ENCODE results near the gene CAMK1D.

DNA sequence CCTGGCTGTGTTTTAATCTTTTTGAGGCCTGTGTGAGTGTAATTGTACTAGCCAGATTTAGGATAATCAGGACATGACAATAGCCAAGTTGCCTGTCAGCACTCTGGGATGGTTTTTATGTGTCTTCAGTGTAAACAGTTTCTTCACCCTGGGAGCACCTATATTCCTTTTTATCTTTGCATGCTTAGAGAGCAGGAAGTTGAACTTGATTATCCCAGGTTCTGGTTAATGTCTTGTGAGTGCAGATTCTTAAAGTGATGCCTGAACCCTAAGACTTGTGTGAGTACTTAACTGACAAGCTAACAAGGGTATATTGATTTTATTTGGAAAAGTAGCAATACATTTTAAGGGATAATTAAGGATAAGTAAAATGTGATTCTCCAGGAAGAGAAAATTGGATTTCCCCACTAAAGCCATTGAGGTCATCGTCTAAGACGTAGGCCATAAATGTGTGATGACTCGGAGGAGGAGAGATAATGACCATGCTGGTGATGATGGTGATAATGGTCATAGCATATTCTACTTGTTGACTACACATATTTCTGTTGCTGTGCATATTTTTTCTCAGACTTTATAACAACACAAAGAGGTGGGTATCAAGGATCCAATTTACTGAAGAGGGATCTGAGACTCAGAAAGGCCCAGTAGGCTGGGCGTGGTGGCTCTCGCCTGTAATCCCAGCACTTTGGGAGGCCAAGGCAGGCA is 234.7 kb downstream of the CAMK1D start:
- TF ChIP-seq, protein P1, sequence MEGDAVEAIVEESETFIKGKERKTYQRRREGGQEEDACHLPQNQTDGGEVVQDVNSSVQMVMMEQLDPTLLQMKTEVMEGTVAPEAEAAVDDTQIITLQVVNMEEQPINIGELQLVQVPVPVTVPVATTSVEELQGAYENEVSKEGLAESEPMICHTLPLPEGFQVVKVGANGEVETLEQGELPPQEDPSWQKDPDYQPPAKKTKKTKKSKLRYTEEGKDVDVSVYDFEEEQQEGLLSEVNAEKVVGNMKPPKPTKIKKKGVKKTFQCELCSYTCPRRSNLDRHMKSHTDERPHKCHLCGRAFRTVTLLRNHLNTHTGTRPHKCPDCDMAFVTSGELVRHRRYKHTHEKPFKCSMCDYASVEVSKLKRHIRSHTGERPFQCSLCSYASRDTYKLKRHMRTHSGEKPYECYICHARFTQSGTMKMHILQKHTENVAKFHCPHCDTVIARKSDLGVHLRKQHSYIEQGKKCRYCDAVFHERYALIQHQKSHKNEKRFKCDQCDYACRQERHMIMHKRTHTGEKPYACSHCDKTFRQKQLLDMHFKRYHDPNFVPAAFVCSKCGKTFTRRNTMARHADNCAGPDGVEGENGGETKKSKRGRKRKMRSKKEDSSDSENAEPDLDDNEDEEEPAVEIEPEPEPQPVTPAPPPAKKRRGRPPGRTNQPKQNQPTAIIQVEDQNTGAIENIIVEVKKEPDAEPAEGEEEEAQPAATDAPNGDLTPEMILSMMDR (conservative IDR thresholded peaks at IDR 0.05): no peak
- no peak for TF ChIP-seq EZH2 (IDR thresholded peaks at IDR 0.05; ENCODE audit: low read depth)

All from PC-9 (cell line).